Breast epithelium (tissue), 3 donors: ENCODE measurements around the gene KRTAP4-9.

ENCODE experiments used
- POLR2A ChIP-seq: fragments of 450-650 bp; IDR thresholded peaks from one replicate; pipeline ENCODE4 v1.6.1; 2016; ENCODE audit warnings: antibody characterized with exemption, mild to moderate bottlenecking, moderate library complexity
- POLR2AphosphoS5 ChIP-seq, 3 donors: sonication (generic); formaldehyde crosslinking; IDR thresholded peaks; one replicate each; pipeline ENCODE4 v1.6.1; 2017; ENCODE audit warnings: antibody characterized with exemption in 3 of 3
- TF ChIP-seq, protein P1 (sequence below), 3 donors: fragments of 450-650 bp; IDR thresholded peaks; one replicate each; pipeline ENCODE4 v1.5.1; 2016 to 2017; ENCODE audit warnings: antibody characterized with exemption in 3 of 3, mild to moderate bottlenecking in 3 of 3, moderate library complexity in 3 of 3

DNA sequence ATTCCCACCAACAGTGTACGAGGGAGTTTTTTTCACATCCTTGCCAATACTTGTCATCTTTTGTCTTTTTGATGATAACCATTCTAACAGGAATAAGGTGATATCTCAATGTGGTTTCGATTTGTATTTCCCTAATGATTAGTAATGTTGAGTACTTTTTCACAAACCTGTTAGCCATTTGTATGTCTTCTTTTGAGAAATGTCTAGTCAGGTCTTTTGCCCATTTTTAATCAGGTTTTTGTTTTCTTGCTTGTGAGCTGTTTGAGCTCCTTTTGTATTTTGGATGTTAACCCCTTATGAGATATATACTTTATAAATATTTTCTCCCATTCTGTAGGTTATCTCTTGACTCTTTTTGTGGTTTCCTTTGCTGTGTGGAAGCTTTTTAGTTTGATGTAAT is 46.3 kb downstream of the KRTAP4-9 start:
- no peak for TF ChIP-seq POLR2A
- TF ChIP-seq, protein P1, sequence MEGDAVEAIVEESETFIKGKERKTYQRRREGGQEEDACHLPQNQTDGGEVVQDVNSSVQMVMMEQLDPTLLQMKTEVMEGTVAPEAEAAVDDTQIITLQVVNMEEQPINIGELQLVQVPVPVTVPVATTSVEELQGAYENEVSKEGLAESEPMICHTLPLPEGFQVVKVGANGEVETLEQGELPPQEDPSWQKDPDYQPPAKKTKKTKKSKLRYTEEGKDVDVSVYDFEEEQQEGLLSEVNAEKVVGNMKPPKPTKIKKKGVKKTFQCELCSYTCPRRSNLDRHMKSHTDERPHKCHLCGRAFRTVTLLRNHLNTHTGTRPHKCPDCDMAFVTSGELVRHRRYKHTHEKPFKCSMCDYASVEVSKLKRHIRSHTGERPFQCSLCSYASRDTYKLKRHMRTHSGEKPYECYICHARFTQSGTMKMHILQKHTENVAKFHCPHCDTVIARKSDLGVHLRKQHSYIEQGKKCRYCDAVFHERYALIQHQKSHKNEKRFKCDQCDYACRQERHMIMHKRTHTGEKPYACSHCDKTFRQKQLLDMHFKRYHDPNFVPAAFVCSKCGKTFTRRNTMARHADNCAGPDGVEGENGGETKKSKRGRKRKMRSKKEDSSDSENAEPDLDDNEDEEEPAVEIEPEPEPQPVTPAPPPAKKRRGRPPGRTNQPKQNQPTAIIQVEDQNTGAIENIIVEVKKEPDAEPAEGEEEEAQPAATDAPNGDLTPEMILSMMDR (IDR thresholded peaks at IDR 0.05) = no peak
- no peak for TF ChIP-seq POLR2AphosphoS5 (IDR thresholded peaks at IDR 0.05)
